Karpas-422 (cell line): ENCODE results near the gene TSPAN9. TPM values are rescaled to one million over a fixed set of nuclear protein-coding genes. Genes with fewer than 3 reads are reported as not detected.

ENCODE experiments used
- DNase-seq: peaks from one replicate; pipeline ENCODE4 v3.0.0-alpha.2; 2015
- H2AFZ ChIP-seq: fragments of 200-600 bp; sonication (generic); 2 replicates; pipeline ENCODE4 v1.6.1; 2014; ENCODE audit warnings: antibody characterized with exemption, low read length, mixed read lengths
- H3K27ac ChIP-seq: fragments of 200-600 bp; sonication (generic); 2 replicates; pipeline ENCODE4 v1.5.1; 2014; ENCODE audit warnings: mild to moderate bottlenecking, low read length, moderate library complexity
- H3K27me3 ChIP-seq: fragments of 200-600 bp; sonication (generic); 2 replicates; pipeline ENCODE4 v1.6.1; 2014; ENCODE audit warnings: low read length, mixed read lengths
- H3K36me3 ChIP-seq: fragments of 200-600 bp; sonication (generic); 2 replicates; pipeline ENCODE4 v1.6.1; 2014; ENCODE audit warnings: low read length, mixed read lengths; ENCODE audit not compliant: insufficient read depth
- H3K4me1 ChIP-seq: fragments of 200-600 bp; sonication (generic); 2 replicates; pipeline ENCODE4 v1.6.1; 2014; ENCODE audit warnings: mild to moderate bottlenecking, low read length, mixed read lengths
- H3K4me2 ChIP-seq: fragments of 200-600 bp; sonication (generic); 2 replicates; pipeline ENCODE4 v1.6.1; 2014; ENCODE audit warnings: low read length, low read depth, mild to moderate bottlenecking; ENCODE audit not compliant: poor library complexity, severe bottlenecking
- H3K4me3 ChIP-seq: fragments of 200-600 bp; sonication (generic); 2 replicates; pipeline ENCODE4 v1.5.1; 2014; ENCODE audit warnings: mild to moderate bottlenecking, antibody characterized with exemption, low read length, mixed read lengths
- H3K79me2 ChIP-seq: fragments of 200-600 bp; sonication (generic); 2 replicates; pipeline ENCODE4 v1.6.1; 2014; ENCODE audit warnings: mild to moderate bottlenecking, low read length, mixed read lengths
- H3K9ac ChIP-seq: fragments of 200-600 bp; sonication (generic); 2 replicates; pipeline ENCODE4 v1.6.0; 2014; ENCODE audit warnings: low read length
- H3K9me2 ChIP-seq: fragments of 200-600 bp; sonication (generic), shearing (Covaris generic); replicated peaks from 2 replicates; pipeline ENCODE4 v1.6.0; 2014; ENCODE audit warnings: mild to moderate bottlenecking, low read length, moderate library complexity; ENCODE audit not compliant: insufficient read depth
- H3K9me3 ChIP-seq: fragments of 300-700, 200-600 bp; sonication (generic); 2 replicates; pipeline ENCODE4 v1.6.1; 2014; ENCODE audit warnings: low read length, mixed read lengths
- H4K20me1 ChIP-seq: fragments of 200-600 bp; sonication (generic); 2 replicates; pipeline ENCODE4 v1.6.1; 2014; ENCODE audit warnings: mild to moderate bottlenecking, antibody characterized with exemption, low read length, low read depth; ENCODE audit not compliant: insufficient read depth
- small RNA-seq: library from RNA; depleted of rRNA; stranded (forward); fragments of <200 nt; gene quantifications from one replicate; pipeline ENCODE3, GENCODE V24; 2014
- total RNA-seq: library from RNA; depleted of rRNA; stranded (reverse); fragments of >200 nt; shearing (Covaris generic); gene quantifications from 2 replicates; pipeline ENCODE4 v1.2.3, GENCODE V29; 2014; ENCODE audit warnings: low replicate concordance; rRNA removed

Gene TSPAN9
- total RNA-seq, 1 experiment from 2014 or later: 2.0 TPM

DNA sequence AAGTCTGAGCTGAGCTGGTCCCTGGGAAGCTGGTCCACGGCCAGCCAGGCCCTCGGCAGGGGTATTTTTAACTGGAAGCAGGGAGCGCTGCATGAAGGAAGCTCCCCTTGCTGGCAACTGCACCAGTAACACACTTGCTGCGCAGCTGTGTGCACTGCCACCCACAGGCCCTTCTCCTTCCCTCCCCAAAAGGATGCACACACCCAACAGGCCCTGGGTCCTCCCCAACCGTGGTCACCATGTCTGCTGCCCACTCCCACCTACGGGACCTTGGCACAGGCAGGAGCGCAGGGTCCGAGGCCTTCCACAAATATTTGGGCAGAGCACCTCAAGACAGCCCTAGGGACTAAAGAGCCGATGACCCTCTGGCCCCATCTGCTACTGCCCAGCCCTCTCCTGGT, 256.8 kb downstream of the TSPAN9 start:
- no peak overlapping the region for H3K27ac ChIP-seq
- H3K27me3 ChIP-seq: no peaks in the 10 kb centered on the region
- no peaks in the 10 kb centered on the region for H3K36me3 ChIP-seq
- peaks cover 8% of the 10 kb centered on the region for H3K4me1 ChIP-seq
- no peak overlapping the region for H3K4me3 ChIP-seq
- DNase-seq: no peak
- no peaks in the 10 kb centered on the region for H4K20me1 ChIP-seq
- no peak overlapping the region for H2AFZ ChIP-seq
- no peak overlapping the region for H3K4me2 ChIP-seq
- no peaks in the 10 kb centered on the region for H3K79me2 ChIP-seq
- no peaks in the 10 kb centered on the region for H3K9me2 ChIP-seq
- H3K9ac ChIP-seq: no peak overlapping the region
- H3K9me3 ChIP-seq: no peaks in the 10 kb centered on the region

DNA sequence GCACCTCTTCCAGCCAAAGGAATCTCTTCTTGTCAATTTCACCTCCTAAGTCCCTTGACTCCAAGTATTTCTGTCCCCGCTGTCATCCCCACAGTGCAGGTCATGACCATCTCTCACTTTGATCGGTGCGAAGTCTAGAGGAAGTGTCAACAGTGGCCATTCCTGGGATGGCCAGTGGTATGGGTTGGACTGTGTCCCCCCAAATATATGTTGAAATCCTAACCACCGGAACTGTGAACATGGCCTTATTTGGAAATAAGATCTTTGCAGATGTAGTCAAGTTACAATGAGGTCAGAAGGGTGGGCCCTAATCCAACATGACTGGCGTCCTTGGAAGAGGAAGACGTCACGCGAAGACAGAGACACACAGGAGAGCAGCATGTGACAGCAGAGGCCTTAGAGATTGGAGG, 257.9 kb downstream of the TSPAN9 start:
- no peaks in the 10 kb centered on the region for H3K36me3 ChIP-seq
- H3K27me3 ChIP-seq: no peaks in the 10 kb centered on the region
- H3K79me2 ChIP-seq: no peaks in the 10 kb centered on the region
- H3K4me3 ChIP-seq: no peak overlapping the region
- H3K4me2 ChIP-seq: no peak overlapping the region
- no peaks in the 10 kb centered on the region for H3K9me3 ChIP-seq
- H4K20me1 ChIP-seq: no peaks in the 10 kb centered on the region
- DNase-seq: no peak
- peaks cover 8% of the 10 kb centered on the region for H3K4me1 ChIP-seq
- H3K9ac ChIP-seq: no peak overlapping the region
- no peaks in the 10 kb centered on the region for H3K9me2 ChIP-seq
- no peak overlapping the region for H2AFZ ChIP-seq
- no peak overlapping the region for H3K27ac ChIP-seq

Small RNA genes lying within 50 kb of the gene (small RNA-seq; reads per million reads assigned to genes)
- gene AC005912.1: 16.9 reads per million, percentile 96 among the genes with 10 or more reads in this experiment
- gene RF00017: not detected

Other genes starting within 250 kb of the TSPAN9 start
- not detected in 2 replicates for gene NRIP2, start 242.3 kb upstream of the TSPAN9 start, total RNA-seq
- not detected in 2 replicates for gene TEX52, start 220.3 kb upstream of the TSPAN9 start, total RNA-seq
- 15.4 and 20.8 TPM in 2 replicates for gene FOXM1, start 200.2 kb upstream of the TSPAN9 start, total RNA-seq
- 34.8 and 45.6 TPM in 2 replicates for gene RHNO1, start 200.2 kb upstream of the TSPAN9 start, total RNA-seq
- gene TULP3, start 186.5 kb upstream of the TSPAN9 start, total RNA-seq: 11.7 and 14.1 TPM in 2 replicates
- gene TEAD4, start 118.0 kb upstream of the TSPAN9 start, total RNA-seq: not detected in 2 replicates